ENCODE results near the gene TAGLN2.

The TAGLN2 gene

GRCh38 chr1:159934136-159935039 lies 9.1 kb upstream of the TAGLN2 start:
- no peak for DNase-seq

GRCh38 chr1:159933347-159933746 lies 8.0 kb upstream of the TAGLN2 start:
- DNase-seq = no peak

- no peak for DNase-seq
These were observed 7.3 kb upstream of the TAGLN2 start for GRCh38 chr1:159932296-159933285.

GRCh38 chr1:159931795-159932173 lies 6.5 kb upstream of the TAGLN2 start:
- no peak for DNase-seq

- no peak for DNase-seq
These were observed 5.9 kb upstream of the TAGLN2 start for GRCh38 chr1:159931101-159931794.

- no peak for DNase-seq
These were observed 5.3 kb upstream of the TAGLN2 start for GRCh38 chr1:159930634-159931033.

- no peak for DNase-seq
These were observed 4.9 kb upstream of the TAGLN2 start for GRCh38 chr1:159930216-159930615.

GRCh38 chr1:159929155-159930051 lies 4.1 kb upstream of the TAGLN2 start:
- DNase-seq = no peak

GRCh38 chr1:159928491-159929050 lies 3.3 kb upstream of the TAGLN2 start:
- no peak for DNase-seq

GRCh38 chr1:159927849-159928431 lies 2.6 kb upstream of the TAGLN2 start:
- no peak for DNase-seq

GRCh38 chr1:159927211-159927848 lies 2.0 kb upstream of the TAGLN2 start:
- DNase-seq = no peak

- DNase-seq = no peak
These were observed 392 bp upstream of the TAGLN2 start for GRCh38 chr1:159925719-159926078.

GRCh38 chr1:159924025-159924790 lies 1.1 kb downstream of the TAGLN2 start:
- peak; percentile 27 for DNase-seq

- DNase-seq = peak; percentile 22
These were observed 1.9 kb downstream of the TAGLN2 start for GRCh38 chr1:159923203-159924024.

- DNase-seq = no peak
These were observed 2.6 kb downstream of the TAGLN2 start for GRCh38 chr1:159922511-159923202.

- no peak for DNase-seq
These were observed 3.4 kb downstream of the TAGLN2 start for GRCh38 chr1:159921700-159922504.

- DNase-seq = no peak
These were observed 4.1 kb downstream of the TAGLN2 start for GRCh38 chr1:159921251-159921650.
